DOHH2 (cell line): ENCODE data around the gene ALDH1L1.

Source experiments
- H3F3A ChIP-seq: fragments of 200-600 bp; sonication (generic), shearing (Covaris generic); 2 replicates; pipeline ENCODE4 v1.6.0; 2016; ENCODE audit warnings: antibody characterized with exemption, mild to moderate bottlenecking; ENCODE audit not compliant: control insufficient read depth, insufficient read depth
- H3K27ac ChIP-seq: fragments of 200-600 bp; sonication (generic); 2 replicates; pipeline ENCODE4 v1.5.1; 2014; ENCODE audit warnings: low read depth, mild to moderate bottlenecking, low read length, moderate library complexity
- H3K27me3 ChIP-seq: fragments of 200-600 bp; sonication (generic); 2 replicates; pipeline ENCODE4 v1.6.1; 2014; ENCODE audit warnings: mild to moderate bottlenecking, low read length, mixed read lengths; ENCODE audit not compliant: control insufficient read depth
- H3K36me3 ChIP-seq: fragments of 200-600 bp; sonication (generic); 2 replicates; pipeline ENCODE4 v1.6.1; 2014; ENCODE audit warnings: mild to moderate bottlenecking, low read length, moderate library complexity, mixed read lengths; ENCODE audit not compliant: control insufficient read depth
- H3K4me1 ChIP-seq: fragments of 200-600 bp; sonication (generic); 2 replicates; pipeline ENCODE4 v1.6.1; 2014; ENCODE audit warnings: mild to moderate bottlenecking, low read length, mixed read lengths; ENCODE audit not compliant: control insufficient read depth
- H3K4me2 ChIP-seq: fragments of 200-600 bp; sonication (generic); 2 replicates; pipeline ENCODE4 v1.6.0; 2014; ENCODE audit warnings: mild to moderate bottlenecking, low read length, moderate library complexity
- H3K4me3 ChIP-seq: fragments of 200-600 bp; sonication (generic); 2 replicates; pipeline ENCODE4 v1.5.1; 2014; ENCODE audit warnings: mild to moderate bottlenecking, low read length, mixed read lengths
- H3K79me2 ChIP-seq: fragments of 200-600 bp; sonication (generic); 2 replicates; pipeline ENCODE4 v1.6.1; 2014; ENCODE audit warnings: mild to moderate bottlenecking, low read length, mixed read lengths; ENCODE audit not compliant: control insufficient read depth
- H3K9me2 ChIP-seq: fragments of 200-600 bp; sonication (generic); replicated peaks from 2 replicates; pipeline ENCODE4 v1.6.1; 2014; ENCODE audit warnings: mild to moderate bottlenecking, low read length, mixed read lengths; ENCODE audit not compliant: control insufficient read depth
- H3K9me3 ChIP-seq: fragments of 200-600 bp; sonication (generic); 2 replicates; pipeline ENCODE4 v1.6.1; 2014; ENCODE audit warnings: antibody characterized with exemption, low read length, mixed read lengths; ENCODE audit not compliant: control insufficient read depth, insufficient read depth
- H4K20me1 ChIP-seq: fragments of 200-600 bp; sonication (generic); 2 replicates; pipeline ENCODE4 v1.6.0; 2014; ENCODE audit warnings: low read depth, mild to moderate bottlenecking, antibody characterized with exemption, low read length, moderate library complexity; ENCODE audit not compliant: control insufficient read depth, insufficient read depth
- CTCF ChIP-seq: fragments of 200-600 bp; sonication (generic); IDR thresholded peaks from one replicate; pipeline ENCODE4 v1.5.1; 2014; ENCODE audit warnings: antibody characterized with exemption, mild to moderate bottlenecking, low read depth, low read length; ENCODE audit not compliant: poor library complexity, severe bottlenecking
- EZH2phosphoT487 ChIP-seq: fragments of 200-600 bp; sonication (generic); IDR thresholded peaks from 2 replicates; pipeline ENCODE4 v1.6.1; 2017; ENCODE audit warnings: borderline replicate concordance, mild to moderate bottlenecking, antibody characterized with exemption, low read length, moderate library complexity, mixed read lengths

ALDH1L1 gene

GRCh38 chr3:126126811-126127431, 53.5 kb downstream of the ALDH1L1 start:
- no peaks in the 10 kb centered on the region for H3K9me3 ChIP-seq
- peaks cover 1% of the 10 kb centered on the region; the same call in 1 of the 2 replicates for H3K27me3 ChIP-seq

GRCh38 chr3:126126286-126126685, 54.1 kb downstream of the ALDH1L1 start:
- Histone ChIP-seq H3K4me2 (no peak overlapping the region), H3K9me3 (no peaks in the 10 kb centered on the region), H3K79me2 (no peaks in the 10 kb centered on the region), H3K4me3 (no peak overlapping the region), H4K20me1 (no peaks in the 10 kb centered on the region), H3K9me2 (no peaks in the 10 kb centered on the region), H3K27ac (no peak overlapping the region), H3K36me3 (no peaks in the 10 kb centered on the region), H3K4me1 (no peaks in the 10 kb centered on the region), H3K27me3 (peaks cover 4% of the 10 kb centered on the region; the same call in 1 of the 2 replicates), H3F3A (no peaks in the 10 kb centered on the region)
- TF ChIP-seq EZH2phosphoT487 (no peak), CTCF (no peak)

More at GRCh38 chr3:126126811-126127431, 53.5 kb downstream of the ALDH1L1 start:
- Histone ChIP-seq H3F3A (no peaks in the 10 kb centered on the region), H3K36me3 (no peaks in the 10 kb centered on the region), H3K79me2 (no peaks in the 10 kb centered on the region), H3K4me3 (no peak overlapping the region), H3K27ac (no peak overlapping the region), H3K4me1 (no peaks in the 10 kb centered on the region), H3K4me2 (no peak overlapping the region), H4K20me1 (no peaks in the 10 kb centered on the region), H3K9me2 (no peaks in the 10 kb centered on the region)
- TF ChIP-seq CTCF (no peak), EZH2phosphoT487 (no peak)

- Histone ChIP-seq H4K20me1 (no peaks in the 10 kb centered on the region), H3F3A (no peaks in the 10 kb centered on the region), H3K4me1 (no peaks in the 10 kb centered on the region), H3K36me3 (no peaks in the 10 kb centered on the region), H3K4me3 (no peak overlapping the region), H3K79me2 (no peaks in the 10 kb centered on the region), H3K9me3 (no peaks in the 10 kb centered on the region), H3K9me2 (no peaks in the 10 kb centered on the region), H3K27me3 (peaks cover 4% of the 10 kb centered on the region; the same call in 1 of the 2 replicates), H3K27ac (no peak overlapping the region), H3K4me2 (no peak overlapping the region)
- no peak for TF ChIP-seq EZH2phosphoT487
- TF ChIP-seq CTCF = no peak
These were observed 54.6 kb downstream of the ALDH1L1 start for GRCh38 chr3:126125781-126126251.
